Glutamatergic neuron (in vitro differentiated cells): ENCODE data around the gene RGS17. TPM values are rescaled to one million over a fixed set of nuclear protein-coding genes. Genes with fewer than 3 reads are reported as not detected.

ENCODE experiments used
- DNase-seq: peaks from one replicate; pipeline ENCODE4 v3.0.0; 2022
- H3K27ac Mint-ChIP-seq: one replicate; pipeline ENCODE4 v1.8.0; 2020; ENCODE audit warnings: mild to moderate bottlenecking, mixed read lengths, inconsistent platforms; ENCODE audit not compliant: unreplicated experiment
- H3K27me3 Mint-ChIP-seq: one replicate; pipeline ENCODE4 v1.8.0; 2020; ENCODE audit warnings: mild to moderate bottlenecking, moderate library complexity, mixed read lengths, inconsistent platforms; ENCODE audit not compliant: unreplicated experiment
- H3K36me3 Mint-ChIP-seq: one replicate; pipeline ENCODE4 v1.8.0; 2020; ENCODE audit warnings: mild to moderate bottlenecking, mixed read lengths, inconsistent platforms; ENCODE audit not compliant: unreplicated experiment
- H3K4me1 Mint-ChIP-seq: one replicate; pipeline ENCODE4 v1.8.0; 2020; ENCODE audit warnings: mild to moderate bottlenecking, low read depth, mixed read lengths, inconsistent platforms; ENCODE audit not compliant: unreplicated experiment
- H3K4me3 Mint-ChIP-seq: one replicate; pipeline ENCODE4 v1.8.0; 2020; ENCODE audit warnings: mild to moderate bottlenecking, mixed read lengths, inconsistent platforms; ENCODE audit not compliant: unreplicated experiment
- H3K9me3 Mint-ChIP-seq: one replicate; pipeline ENCODE4 v1.8.0; 2020; ENCODE audit warnings: mild to moderate bottlenecking, moderate library complexity, mixed read lengths, inconsistent platforms; ENCODE audit not compliant: unreplicated experiment
- CTCF ChIP-seq: fragments of 200-600 bp; sonication (generic); IDR thresholded peaks from one replicate; pipeline ENCODE4 v1.5.0; 2021; ENCODE audit not compliant: partially characterized antibody, unreplicated experiment
- total RNA-seq: library from RNA; stranded (reverse); fragmentation: NEBNext Ultra II Directional; extraction: Animal tissue kit (Norgen Biotek cat#: 25700); gene quantifications from one replicate; pipeline ENCODE4 v1.2.1, GENCODE V29; 2021; ENCODE audit not compliant: unreplicated experiment

Gene RGS17
- total RNA-seq, 1 donor from 2014 or later, result 11.5 TPM

DNA sequence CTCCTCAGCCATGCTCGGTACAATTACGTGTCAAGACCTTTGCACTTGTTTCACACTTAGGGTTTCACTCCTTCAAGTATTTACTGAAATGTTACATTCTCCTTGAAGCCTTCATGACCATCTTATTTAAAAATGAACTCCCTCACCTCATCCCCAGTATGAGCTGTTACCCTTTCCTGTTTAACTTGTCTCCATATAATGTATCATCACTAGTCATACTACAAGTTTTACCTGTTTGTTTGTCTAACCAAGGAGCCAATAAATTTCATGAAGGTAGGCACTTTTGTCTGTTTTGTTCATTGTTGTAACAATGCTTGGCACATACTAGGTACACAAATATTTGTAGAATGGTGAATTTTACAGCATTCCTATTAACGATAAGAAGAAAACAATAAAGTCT lies 82.5 kb downstream of the RGS17 start:
- DNase-seq, result no peak
- peaks cover 16% of the 10 kb centered on the region for H3K4me1 Mint-ChIP-seq
- no peak overlapping the region for H3K27ac Mint-ChIP-seq
- H3K4me3 Mint-ChIP-seq, result no peak overlapping the region
- peaks cover 1% of the 10 kb centered on the region for H3K9me3 Mint-ChIP-seq
- TF ChIP-seq CTCF, result no peak
- H3K36me3 Mint-ChIP-seq, result no peaks in the 10 kb centered on the region
- H3K27me3 Mint-ChIP-seq, result no peaks in the 10 kb centered on the region

DNA sequence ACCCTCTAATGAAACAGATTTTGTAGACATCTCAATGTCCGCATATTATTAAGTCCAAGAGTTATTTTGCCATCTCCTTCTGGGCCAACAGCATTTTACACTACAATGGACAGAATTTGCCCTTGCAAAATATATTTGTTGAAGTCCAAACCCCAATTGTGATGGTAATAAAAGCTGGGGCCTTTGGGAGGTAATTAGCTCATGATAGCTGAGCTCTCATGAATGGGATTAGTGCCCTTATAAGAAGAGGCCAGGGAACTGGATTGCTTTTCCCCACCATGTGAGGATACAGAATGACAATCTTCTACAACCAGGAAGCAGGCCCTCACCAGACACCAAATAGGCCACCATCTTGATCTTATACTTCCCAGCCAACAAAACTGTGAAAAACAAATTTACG lies 83.7 kb downstream of the RGS17 start:
- Mint-ChIP-seq H3K36me3 (no peaks in the 10 kb centered on the region), H3K4me1 (peaks cover 16% of the 10 kb centered on the region), H3K27ac (no peak overlapping the region), H3K9me3 (peaks cover 1% of the 10 kb centered on the region), H3K27me3 (no peaks in the 10 kb centered on the region), H3K4me3 (no peak overlapping the region)
- DNase-seq, result no peak
- no peak for TF ChIP-seq CTCF

GRCh38 chr6:153045271-153045670 lies 85.8 kb downstream of the RGS17 start:
- Mint-ChIP-seq H3K9me3 (peaks cover 1% of the 10 kb centered on the region), H3K4me3 (no peak overlapping the region), H3K36me3 (no peaks in the 10 kb centered on the region), H3K27ac (no peak overlapping the region), H3K4me1 (peaks cover 16% of the 10 kb centered on the region), H3K27me3 (no peaks in the 10 kb centered on the region)
- DNase-seq, result no peak
- no peak for TF ChIP-seq CTCF

- no peak overlapping the region for H3K27ac Mint-ChIP-seq
- H3K4me1 Mint-ChIP-seq, result peaks cover 16% of the 10 kb centered on the region
- H3K27me3 Mint-ChIP-seq, result no peaks in the 10 kb centered on the region
- H3K4me3 Mint-ChIP-seq, result no peak overlapping the region
- peaks cover 1% of the 10 kb centered on the region for H3K9me3 Mint-ChIP-seq
- H3K36me3 Mint-ChIP-seq, result no peaks in the 10 kb centered on the region
- no peak for TF ChIP-seq CTCF
- no peak for DNase-seq
These were observed 86.8 kb downstream of the RGS17 start for GRCh38 chr6:153044295-153044694.

- DNase-seq, result no peak
- no peak overlapping the region for H3K4me3 Mint-ChIP-seq
- H3K27me3 Mint-ChIP-seq, result no peaks in the 10 kb centered on the region
- no peak overlapping the region for H3K27ac Mint-ChIP-seq
- peaks cover 16% of the 10 kb centered on the region for H3K4me1 Mint-ChIP-seq
- no peak for TF ChIP-seq CTCF
- H3K36me3 Mint-ChIP-seq, result no peaks in the 10 kb centered on the region
- H3K9me3 Mint-ChIP-seq, result peaks cover 1% of the 10 kb centered on the region
These were observed 87.4 kb downstream of the RGS17 start for GRCh38 chr6:153043719-153044118.
